ENCODE data around the gene GSKIP.
A peak's percentile ranks its signal among the peaks of the same experiment; 100 is the strongest.
"Not testable (repeated sequence)": the region's sequence is repeated elsewhere in the genome, so short reads cannot be mapped to it uniquely, and the experiment has no call there.

Gene GSKIP, protein sequence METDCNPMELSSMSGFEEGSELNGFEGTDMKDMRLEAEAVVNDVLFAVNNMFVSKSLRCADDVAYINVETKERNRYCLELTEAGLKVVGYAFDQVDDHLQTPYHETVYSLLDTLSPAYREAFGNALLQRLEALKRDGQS
- 15.3 to 23.7 reads per million in 2 donors for total RNA-seq

DNA sequence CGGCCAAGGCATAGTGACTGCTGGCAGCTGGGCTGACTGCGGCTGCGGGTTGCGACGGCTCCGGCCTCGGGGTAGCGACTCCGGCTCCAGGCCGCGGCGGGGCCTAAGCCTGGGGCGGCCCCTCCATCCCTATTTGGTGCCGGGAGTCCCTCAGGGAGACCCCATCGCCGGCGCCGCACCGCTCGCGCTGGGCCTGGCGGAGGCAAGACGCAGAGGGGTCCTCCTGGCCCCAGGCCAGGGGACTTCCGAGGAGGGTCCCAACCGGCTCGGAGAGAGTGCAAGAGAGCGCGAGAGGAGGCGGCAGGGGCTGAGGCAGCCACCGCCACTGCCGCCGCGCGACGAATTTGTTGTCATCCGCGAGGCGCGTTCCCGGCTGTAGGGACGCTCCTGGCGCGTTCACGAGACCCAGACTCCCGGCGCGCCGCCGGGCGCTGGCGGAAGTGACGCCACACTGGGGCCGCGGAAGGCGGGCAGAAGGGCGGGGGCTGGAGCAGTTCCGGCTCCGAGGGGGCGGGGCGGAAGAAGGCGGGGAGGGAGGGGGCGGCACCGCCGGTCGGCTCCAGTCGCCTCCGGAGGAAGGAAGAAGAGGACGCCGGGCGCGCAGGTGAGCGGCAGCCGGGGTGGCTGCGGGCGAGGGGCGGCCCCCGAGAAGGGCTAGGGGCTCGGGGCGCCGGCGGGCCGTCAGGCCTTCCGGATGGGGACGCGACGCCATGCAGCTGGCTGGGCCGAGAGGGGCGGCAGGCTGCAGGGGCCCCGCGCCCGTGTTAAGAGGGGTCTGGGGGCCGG lies at the start of gene GSKIP, which contains the start of gene ATG2B:
GSKIP (plus strand) TSS at position 562 of the 786 bp plus-strand sequence. CDS start 18,722 bp downstream, outside the sequence.
ATG2B (minus strand) TSS at position 377 of the 786 bp plus-strand sequence; CDS start at position 12, 365 bp downstream.
- peak; percentile 94 to 98 (median 96) for DNase-seq

- DNase-seq = no peak
Measured at GRCh38 chr14:96316087-96316486, 47.2 kb upstream of the GSKIP start.

GRCh38 chr14:96318836-96319235 lies 44.5 kb upstream of the GSKIP start:
- DNase-seq = no peak

- DNase-seq = peak in 1 of 5 experiments; percentile 89
Measured at GRCh38 chr14:96320605-96321004, 42.7 kb upstream of the GSKIP start.

DNA sequence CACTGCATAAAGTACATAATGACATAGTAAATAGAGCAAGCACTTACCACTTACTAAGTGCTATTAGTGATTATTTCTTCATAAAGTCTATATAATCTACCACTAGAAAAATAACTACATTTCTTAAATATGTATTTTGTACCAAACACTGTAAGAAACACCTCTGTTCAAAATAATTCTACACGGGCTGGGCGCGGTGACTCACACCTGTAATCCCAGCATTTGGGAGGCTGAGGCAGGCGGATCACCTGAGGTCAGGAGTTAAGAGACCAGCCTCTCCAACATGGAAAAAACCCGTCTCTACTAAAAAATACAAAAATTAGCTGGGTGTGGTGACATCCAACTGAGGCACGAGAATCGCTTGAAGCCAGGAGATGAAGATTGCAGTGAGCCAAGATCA lies 39.1 kb upstream of the GSKIP start:
- no peak for DNase-seq

DNA sequence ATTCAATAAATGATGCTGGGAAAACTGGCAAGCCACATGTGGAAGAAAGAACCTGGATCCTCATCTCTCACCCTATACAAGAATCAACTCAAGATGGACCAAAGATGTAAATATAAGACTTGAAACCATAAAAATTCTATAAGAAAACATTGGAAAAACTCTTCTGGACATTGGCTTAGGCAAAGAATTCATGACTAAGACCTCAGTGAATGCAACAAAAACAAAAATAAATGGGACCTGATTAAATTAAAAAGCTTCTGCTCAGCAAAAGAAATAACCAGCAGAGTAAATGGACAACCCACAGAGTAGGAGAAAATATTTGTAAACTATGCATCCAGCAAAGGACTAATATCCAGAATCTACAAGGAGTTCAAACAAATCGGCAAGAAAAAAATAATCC lies 24.8 kb upstream of the GSKIP start:
- DNase-seq = no peak

DNA sequence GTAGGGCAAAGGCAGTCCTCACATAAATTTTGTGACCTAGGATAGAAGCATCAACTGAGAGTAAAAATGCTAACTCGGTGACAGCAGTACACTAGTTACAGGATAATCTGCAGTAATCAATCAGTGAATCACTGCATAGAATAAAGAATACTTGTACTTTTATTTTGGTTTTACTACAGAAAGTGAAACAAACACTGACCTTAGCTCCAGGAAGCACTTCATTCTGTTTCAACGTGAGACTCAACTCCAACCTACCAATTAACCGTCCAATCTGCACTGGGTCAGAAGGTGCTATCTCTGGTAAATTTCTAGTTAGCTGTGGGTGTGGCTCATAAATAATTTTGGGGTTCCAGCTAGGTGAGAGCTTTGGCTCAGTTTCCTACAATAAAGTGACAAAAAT lies 22.0 kb upstream of the GSKIP start:
- DNase-seq = no peak

DNA sequence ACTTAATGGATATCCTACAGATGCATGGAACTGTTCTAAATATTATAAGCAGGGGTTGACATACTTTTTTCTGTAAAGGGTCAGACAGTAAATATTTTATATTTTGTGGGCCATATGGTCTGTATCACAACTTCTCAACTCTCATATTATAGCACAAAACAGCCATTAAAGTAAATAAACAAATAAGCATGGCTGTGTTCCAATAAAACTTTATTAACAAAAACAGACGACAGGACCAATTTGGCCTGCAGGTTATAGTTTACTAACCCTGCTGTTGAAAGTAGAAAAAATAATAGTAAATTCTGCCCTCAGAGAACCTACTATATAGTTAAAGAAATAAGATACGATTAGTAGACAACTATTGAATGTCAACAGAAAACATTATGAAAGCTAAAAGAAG lies 17.7 kb upstream of the GSKIP start:
- no peak for DNase-seq

- not testable (repeated sequence) for DNase-seq
Measured at GRCh38 chr14:96347957-96348356, 15.4 kb upstream of the GSKIP start.

GRCh38 chr14:96349286-96350075 lies 13.8 kb upstream of the GSKIP start:
- DNase-seq = peak in 1 of 5 experiments; percentile 75

DNA sequence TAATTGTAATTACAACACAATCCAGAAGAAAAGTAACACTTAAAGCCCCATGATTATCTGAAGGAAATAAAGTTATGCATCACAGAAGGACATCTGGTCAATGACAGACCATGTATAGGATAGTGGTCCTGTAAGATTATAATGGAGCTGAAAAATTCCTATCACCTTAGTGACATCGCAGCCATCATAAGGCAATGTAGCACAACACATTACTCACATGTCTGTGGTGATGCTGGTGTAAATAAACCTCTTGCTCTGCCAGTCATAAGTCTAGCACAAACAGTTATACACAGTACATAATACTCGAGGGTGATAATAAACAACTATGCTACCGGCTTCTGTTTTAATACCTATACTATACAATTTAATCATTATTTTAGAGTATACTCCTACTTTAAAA lies 11.3 kb upstream of the GSKIP start:
- no peak for DNase-seq

DNA sequence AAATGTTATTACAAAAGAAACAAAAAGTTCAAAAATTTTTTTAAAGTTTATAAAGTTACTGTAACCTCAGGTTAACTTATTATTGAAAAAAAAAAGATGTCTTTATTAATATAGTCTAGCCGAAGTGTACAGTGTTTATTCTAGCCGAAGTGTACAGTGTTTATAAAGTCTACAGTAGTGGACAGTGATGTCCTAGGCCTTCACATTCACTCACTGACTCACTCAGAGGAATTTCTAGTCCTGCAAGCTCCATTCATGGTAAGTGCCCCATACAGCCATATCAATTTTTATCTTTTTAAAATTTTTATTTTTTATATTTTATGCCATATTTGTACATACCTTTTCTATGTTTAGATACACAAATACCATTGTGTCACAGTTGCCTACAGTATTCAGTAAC lies 10.6 kb upstream of the GSKIP start:
- DNase-seq = no peak

GRCh38 chr14:96354246-96354645 lies 9.1 kb upstream of the GSKIP start:
- DNase-seq = no peak

- no peak for DNase-seq
Measured at GRCh38 chr14:96357216-96357615, 6.1 kb upstream of the GSKIP start.

- DNase-seq = no peak
Measured at GRCh38 chr14:96359959-96360358, 3.4 kb upstream of the GSKIP start.

DNA sequence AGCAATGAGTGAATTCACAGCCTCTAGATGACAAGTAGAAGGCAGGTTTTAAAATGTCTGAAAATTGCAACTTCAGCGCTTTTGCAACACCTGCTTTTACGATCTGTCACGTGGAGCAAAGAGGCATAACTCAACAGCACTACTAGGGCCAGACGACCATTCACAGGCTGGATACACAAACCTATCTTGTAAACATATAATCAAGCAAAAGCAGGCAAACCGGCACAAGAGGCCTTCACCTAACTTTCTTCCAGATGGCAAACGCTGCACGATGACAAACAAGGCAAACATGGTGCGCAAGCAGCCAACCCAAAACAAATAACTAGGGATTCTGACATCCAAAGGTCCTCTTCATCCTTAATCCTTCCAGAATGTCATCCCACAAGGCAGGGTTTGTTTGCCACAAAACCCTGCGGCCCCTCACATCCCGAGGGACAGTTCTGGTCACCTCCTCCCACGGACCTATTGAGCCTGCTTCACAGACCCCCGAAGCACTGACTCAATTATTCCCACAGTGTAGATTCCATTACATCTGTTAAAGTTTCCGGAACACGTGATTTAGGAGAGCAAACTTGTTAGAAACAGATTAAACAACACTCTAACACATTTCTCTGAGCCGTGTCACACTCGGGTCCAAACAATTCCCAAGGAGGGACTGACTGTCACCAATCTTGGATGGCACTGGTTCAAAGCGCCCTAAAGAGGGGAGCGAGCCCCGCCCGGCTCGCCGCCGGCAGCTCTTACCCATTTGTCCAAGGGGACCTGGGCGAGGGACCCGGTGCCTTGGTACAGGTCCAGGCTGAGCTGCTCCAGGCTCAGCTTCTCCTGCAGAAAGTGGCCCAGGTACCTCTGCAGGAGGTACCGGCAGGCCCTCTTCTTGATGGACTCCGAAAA lies 1.0 kb upstream of the GSKIP start:
- DNase-seq = peak in 4 of 5 experiments; percentile 30 to 90 (median 50)

- DNase-seq = peak in 4 of 5 experiments; percentile 14 to 61 (median 27)
Measured at GRCh38 chr14:96363751-96364336, 518 bp downstream of the GSKIP start.

DNA sequence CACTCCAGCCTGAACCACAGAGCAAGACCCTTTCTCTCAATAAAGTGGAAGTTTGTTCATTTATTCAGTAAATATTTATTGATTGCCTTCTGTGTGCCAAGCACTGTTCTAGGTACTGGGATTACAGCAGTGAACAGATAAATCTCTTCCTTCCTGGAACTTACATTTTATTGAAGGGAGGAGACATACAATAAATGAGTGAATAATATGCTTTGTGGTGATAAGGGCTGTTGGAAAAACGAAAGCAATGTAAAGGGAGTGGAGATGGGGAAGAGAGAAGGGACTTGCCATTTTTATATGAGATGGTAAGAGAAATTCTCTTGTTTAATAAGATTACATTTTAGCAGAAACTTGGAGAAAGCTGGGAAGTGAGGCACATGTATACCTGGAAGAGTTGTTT lies 1.6 kb downstream of the GSKIP start:
- DNase-seq = no peak

GRCh38 chr14:96368534-96368933 lies 5.2 kb downstream of the GSKIP start:
- no peak for DNase-seq

DNA sequence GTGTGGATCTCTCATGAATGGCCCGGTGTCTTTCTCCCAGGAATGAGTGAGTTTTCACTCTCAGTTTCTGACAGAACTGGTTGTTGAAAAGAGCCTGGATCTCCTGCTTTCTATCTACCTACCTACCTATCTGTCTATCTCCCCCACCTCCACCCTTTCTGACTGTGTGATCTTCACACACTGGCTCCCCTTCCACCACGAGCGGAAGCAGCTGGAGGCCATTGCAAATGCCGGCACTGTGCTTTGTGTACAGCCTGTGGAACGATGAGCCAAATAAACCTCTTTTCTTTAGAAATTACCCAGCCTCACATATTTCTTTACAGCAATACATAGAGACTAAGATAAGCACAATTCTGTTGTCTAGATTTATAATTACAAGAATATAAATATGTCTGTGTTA lies 7.2 kb downstream of the GSKIP start:
- DNase-seq = no peak

- DNase-seq = no peak
Measured at GRCh38 chr14:96373538-96373937, 10.2 kb downstream of the GSKIP start.

DNA sequence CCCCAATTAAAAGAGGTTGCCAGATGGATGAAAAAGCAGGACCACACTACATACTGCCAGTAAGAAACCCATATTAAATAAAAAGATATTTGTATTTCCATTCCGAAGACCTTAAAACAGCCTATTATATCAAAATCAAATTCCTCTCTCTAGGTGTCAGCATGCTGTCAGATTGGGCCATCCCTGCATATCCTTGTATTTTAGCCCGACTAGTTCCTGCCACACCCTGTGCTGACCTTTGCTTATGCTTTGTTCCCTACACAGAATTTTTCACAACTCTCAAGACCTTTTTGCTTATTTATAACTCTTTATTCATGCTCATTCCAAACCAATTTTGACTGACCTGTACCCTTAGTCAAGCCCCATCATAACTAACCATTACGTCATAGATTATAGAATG lies 12.8 kb downstream of the GSKIP start:
- no peak for DNase-seq

Measured in T-helper 2 cell (primary cell).